ENCODE measurements around the gene MSMO1.

The MSMO1 gene

DNA sequence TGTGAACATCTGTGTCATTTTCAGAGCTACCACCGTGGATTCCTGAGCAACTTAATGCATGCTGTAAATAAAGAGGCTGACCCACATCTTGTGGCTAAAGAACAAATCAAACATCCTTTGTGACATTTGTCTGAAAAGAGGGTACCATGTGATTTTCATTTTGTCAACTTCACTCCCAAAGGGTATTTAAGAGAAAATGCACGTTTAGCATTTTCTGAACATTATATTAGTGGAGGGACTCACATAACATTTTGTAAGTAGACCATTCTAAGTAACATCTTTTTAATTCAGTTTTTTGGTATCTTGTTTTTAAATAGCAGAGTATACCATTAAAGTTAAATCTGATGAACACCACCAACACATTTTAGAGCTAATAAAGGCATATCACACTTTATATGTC, 34.3 kb downstream of the MSMO1 start:
- no peak for DNase-seq

DNA sequence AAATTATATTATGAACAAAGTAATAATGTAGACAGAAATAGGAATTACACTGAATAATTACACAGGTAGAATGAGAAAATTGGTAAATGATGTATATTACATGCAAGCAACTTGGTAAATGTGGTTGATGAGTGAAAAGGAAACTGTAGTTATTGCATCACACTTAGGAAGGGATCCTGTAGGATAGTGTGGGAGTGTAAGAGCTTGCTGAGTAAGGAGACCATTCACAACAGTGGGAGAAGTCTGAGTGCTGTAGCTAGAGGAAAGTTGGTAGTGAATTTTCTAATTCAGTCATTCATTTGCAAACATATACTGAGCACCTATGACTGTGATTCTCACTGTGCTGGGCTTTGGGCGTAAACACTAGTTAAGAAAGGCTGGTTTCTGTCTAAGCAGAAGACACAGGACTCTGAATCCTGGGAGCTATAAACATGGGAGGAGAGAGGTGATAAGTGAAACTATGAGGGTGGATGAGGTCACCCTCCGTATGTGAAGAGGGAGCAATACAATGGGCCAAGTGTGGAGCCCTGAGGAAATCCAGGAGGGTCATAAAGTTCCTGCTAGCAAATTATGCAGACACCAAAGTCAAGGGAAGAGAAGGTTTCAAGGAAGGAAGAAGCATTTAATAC, 37.1 kb downstream of the MSMO1 start:
- no peak for DNase-seq

DNA sequence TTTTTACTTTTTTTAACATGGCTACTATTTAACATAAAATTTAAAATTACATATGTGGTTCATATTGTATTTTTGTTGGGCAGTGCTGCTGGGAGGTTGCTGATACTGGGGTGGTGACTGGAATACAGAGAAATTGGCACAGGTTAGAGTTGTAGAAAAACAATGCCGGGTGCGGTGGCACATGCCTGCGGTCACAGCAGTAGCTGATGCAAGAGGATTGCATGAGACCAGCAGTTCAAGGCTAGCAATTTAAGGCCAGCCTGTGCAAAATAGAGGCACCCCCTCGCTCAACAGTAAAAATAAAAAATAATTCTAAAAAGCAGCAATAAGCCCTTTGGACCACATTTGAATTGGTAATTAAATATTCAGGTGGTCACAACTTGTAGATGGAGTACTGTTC, 39.6 kb downstream of the MSMO1 start:
- DNase-seq, result no peak

DNA sequence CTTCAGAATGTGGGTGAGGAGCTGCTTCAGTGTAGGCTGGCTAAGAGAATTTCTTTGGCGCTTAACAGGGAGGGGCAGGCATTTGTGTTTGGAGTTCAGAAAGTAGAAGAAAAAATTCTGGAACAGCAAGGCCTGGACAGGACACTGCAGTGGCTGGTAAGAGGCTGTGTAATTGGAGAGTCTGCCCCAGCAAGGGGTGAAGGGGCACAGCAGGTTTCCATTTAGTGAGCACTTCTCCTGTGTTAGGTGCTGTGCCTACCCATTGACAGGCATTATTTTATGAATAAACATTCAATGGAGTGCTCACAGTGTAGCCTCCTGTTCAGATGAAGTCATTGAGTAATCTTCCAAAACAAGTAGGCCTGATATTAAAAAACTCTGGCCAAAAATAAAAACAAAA, 40.6 kb downstream of the MSMO1 start:
- DNase-seq, result no peak

DNA sequence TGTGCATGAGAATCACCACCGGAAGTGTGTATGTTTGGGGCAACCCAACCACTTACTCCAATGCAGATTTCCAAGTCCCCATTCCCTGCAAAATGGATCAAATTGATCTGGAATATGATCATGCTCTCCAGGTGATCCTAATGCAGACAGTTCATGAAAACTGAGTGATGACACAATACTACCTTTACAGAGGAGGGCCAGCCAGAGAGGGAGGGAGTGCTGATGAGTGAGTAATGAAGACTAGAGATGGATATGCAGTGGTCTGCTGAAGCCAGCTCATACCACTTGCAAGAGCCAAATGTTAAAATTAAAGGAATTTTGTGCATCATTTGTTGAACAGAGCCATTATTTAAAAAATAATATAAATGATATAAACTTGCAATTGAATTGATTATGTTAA, 41.1 kb downstream of the MSMO1 start:
- DNase-seq, result no peak

DNA sequence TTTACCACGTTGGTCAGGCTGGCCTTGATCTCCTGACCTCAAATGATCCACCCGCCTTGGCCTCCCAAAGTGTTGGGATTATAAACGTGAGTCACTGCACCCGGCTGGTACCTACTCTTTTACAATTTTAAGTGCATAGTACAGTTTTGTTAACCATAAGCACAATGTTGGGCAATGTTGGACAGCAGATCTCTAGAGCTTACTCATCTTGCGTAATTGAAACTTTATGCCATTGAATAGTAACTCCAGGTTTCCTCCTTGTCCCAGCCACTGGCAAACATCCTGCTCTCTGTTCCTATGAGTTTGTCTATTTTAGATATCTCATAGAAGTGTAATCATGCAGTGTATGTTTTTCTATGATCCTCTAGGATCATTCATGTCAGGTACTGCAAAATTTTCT, 42.1 kb downstream of the MSMO1 start:
- DNase-seq, result no peak

DNA sequence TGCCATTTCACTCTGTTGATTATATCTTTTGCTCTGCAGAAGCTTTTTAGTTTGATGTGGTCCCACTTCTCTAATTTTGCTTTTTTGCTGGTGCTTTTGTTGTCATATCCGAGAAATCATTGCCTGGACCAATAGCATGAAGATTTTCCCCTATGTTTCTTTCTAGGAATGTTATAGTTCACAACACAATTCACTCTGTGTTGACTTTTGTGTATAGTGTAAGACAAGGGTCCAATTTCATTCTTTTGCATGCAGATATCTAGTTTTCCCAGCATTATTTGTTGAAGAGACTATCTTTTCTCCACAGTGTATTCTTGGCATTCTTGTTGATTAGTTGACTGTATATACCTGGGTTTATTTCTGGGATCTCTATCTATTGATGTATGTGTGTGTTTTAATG, 43.1 kb downstream of the MSMO1 start:
- no peak for DNase-seq

DNA sequence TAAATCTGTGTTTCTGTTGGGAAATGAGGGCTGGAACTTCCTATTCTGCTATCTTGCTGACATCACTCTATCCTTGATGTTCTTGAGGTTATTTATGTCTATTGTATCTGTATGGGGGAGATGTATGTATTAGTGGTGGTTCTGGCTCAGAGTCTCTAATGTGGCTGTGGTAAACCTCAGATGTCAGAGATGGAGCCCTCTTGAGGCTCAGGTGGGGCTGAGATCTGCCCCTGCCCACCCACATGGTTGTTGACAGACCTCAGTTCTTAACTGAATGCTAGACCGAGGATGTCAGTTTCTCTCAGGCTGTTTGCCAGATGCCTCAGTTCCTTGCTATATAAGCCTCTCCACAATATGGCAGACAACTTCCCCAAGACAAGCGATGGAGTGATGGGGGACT, 48.0 kb downstream of the MSMO1 start:
- no peak for DNase-seq

DNA sequence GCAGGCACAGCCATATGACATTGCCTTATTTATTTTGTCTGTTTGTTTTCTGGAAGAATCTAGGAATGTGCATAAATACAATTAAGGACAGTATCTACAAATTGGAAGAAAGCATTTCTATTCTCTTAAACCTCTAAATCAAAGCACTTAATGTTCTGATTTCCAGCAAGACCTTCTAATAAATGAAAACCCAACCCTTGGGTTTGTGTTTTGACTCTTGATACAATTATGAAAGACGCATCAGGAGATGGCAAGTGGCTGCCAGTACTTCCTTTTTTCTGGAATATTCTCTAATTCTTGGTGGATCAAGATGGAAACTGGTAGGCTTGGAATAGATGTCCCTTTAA, 50.9 kb downstream of the MSMO1 start:
- DNase-seq, result no peak

DNA sequence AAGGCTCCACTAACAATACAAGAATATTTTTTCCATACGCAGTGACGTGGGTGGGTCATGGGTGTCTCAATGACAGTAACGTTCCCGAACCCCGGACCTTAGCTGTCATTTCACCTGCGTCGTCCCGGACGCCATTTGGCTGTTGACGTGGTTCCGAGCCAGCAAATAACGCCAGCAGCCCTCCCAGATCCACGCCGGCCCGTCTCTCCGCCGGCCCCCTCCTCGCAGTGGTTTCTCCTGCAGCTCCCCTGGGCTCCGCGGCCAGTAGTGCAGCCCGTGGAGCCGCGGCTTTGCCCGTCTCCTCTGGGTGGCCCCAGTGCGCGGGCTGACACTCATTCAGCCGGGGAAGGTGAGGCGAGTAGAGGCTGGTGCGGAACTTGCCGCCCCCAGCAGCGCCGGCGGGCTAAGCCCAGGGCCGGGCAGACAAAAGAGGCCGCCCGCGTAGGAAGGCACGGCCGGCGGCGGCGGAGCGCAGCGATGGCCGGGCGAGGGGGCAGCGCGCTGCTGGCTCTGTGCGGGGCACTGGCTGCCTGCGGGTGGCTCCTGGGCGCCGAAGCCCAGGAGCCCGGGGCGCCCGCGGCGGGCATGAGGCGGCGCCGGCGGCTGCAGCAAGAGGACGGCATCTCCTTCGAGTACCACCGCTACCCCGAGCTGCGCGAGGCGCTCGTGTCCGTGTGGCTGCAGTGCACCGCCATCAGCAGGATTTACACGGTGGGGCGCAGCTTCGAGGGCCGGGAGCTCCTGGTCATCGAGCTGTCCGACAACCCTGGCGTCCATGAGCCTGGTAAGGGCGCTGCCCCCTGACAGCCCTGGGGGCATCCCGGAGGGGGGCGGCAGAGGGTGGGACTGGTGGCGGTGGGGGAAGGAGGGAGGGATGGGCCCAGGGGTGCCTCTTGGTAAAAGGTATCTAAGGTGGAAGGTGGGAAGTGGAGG, 51.5 kb downstream of the MSMO1 start, which contains the start of gene CPE:
Gene CPE (plus strand): TSS at position 264 of the 933 bp plus-strand sequence. CDS start 214 bp downstream, at position 478.
- DNase-seq, result peak; percentile 62

DNA sequence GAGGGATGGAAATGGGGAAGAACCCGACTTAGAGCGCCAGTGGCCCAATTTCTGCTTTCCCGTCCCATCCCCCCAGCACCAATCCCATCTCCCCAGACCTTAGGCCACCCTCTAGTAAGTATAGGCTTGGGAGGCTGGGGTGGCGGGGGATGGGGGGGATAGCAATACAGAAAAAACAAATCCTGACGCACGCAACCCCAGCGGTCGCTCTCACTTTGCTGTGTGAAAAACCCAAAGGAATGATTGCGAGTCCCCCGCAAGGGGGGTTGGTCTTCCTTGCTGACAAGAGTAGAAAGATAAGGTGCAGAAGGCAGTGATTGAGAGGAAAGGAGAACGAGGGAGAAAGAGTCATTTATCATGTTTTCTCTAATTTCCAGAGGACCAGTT, 52.2 kb downstream of the MSMO1 start:
- no peak for DNase-seq

DNA sequence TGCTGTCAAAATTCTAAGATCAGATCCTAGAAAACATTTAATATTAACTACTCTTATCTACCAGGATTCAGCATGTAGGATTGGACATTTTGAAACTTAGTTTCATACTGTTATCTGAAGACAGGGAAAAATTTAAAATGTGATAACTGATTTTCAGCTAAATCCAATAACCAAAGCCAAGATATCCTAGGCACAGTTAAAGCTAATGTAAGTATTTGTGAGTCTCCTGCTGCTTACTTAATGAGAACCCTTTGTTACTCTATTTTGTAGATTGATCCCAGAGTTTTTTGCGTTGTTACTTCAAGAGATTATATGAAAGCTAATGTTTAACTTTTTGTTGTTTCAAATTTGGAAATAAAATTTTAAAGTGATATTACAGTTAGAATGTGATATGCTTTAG, 53.3 kb downstream of the MSMO1 start:
- DNase-seq, result no peak

DNA sequence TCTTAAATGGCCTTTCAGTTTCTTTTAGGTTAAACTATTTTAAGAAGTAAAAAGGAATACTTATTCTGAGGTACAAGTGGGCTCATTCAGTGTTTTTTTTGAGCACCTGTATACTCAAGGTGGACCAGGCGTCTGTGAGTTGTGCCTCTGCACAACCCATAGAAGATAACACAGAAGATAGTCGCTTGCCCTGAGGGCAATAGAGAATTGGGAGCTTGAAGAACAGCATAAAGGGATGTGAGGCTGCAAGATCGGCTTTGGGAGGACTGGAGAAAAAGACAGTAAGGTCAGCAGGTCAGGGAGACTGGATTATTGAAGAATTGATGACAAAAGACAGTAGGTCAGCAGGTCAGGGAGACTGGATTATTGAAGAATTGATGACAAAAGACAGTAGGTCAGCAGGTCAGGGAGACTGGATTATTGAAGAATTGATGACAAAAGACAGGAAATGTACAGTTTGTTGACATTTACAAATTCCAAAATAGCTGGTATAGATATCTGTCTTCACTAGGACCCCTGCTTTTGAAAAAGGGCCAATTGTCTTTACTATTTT, 54.4 kb downstream of the MSMO1 start:
- DNase-seq, result no peak

DNA sequence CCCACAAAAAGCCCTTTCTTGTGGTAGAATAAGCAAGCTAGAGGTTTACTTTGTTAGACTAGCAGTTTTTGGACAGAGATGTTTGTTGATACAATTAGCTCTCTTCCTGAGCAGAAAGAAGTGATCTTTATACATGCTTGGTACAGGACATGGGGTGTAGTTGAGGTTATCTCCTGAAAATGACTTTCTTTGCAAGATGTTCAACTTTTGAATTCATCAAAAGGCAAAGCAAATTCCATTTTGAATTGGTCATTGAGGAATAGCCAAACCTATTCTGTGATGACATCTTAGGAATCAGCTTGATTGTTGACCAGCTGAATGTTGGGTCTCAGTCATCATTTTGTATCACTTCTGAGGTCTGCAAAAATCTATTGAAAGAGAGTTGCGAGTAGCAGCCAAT, 55.2 kb downstream of the MSMO1 start:
- DNase-seq, result no peak

DNA sequence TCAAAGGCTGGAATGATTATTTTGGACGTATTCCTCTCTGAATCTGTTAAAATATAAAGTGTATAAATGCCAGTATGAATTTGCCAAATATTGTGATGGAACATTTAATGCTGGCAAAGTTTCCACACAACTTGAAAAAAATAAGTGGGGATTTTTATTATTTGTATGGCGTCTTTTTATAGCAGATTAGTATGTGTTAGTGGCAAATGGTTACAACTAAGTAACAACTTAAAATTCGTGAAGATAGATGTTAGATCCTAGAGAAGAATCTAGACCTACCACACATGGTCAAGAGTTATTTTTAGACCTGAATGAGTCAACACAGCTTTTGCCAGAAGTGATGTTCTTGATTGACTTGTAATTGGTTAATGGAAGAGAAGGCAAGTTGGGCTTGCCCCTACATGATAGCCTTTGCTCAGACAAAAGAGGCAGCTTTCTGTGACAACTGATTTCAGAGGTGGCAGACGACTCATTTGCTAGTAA, 56.2 kb downstream of the MSMO1 start:
- no peak for DNase-seq

DNA sequence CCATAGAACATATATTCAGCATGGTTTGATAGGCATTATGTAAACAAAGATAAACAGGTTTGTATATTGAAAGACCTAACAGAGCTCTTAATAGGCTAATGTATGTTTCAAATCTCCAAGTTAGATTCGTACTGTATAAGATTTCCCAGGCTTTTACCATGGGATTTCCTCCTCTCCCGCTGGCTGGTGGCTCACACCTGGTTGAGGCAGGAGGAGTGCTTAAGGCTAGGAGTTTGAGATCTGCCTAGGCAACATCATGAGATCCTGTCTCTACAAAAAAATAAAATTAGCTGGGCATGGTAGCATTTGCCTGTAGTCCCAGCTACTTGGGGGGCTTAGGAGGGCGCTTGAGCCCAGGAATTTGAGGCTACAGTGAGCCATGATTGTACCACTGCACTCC, 56.7 kb downstream of the MSMO1 start:
- no peak for DNase-seq

DNA sequence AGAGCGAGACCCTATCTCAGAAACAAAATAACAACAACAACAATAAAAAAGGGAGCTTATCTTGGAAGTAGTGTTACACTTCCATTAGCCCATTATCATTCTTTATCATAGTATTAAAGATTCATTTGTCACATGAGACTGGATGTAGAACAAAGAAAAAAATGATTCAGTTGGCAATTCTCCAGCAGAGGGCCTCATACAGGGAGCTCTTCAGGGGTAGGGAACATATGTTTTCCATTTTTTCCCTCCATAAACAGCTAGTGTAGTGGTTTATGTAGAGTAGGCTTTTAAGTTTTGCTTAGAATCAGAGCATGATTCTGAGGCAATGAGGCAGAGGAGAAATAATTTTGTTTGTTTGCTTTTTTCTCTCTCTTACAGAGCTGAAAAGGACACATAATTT, 57.1 kb downstream of the MSMO1 start:
- DNase-seq, result no peak

DNA sequence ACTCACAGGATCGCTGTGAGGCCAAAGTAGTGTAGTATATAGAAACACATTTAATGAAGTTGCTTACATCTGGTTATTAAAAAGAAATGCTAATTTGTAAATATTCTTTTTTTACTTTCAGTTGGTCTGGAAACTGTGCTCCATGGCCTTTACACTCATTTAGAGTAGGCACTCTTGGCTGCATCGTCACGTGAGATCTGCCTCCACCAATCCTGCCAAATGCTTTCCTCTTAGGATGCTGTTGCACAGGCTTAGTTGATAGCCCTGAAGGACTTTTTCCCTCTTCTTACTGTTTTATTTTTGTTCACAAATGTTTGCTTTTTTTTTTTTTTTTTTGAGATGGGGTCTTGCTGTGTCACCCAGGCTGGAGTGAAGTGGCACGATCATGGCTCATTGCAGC, 57.7 kb downstream of the MSMO1 start:
- no peak for DNase-seq

DNA sequence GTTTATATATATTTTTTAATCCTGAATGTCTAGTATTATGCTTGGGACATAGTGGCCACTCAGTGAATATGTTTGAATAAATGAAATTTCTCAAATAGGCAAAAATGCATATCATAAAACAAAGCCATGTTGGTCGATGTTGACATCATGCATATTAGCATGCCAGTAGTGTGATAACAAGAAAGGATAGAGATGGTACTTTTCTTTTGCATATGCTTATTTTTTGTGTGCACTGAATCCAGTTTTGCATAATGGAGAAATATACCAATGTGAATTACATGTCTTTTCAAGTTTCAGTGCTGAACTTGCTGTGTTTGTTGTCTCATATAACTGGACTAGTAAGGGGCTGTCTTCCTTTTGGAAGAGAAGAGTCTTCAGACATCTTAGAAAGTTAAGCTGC, 58.9 kb downstream of the MSMO1 start:
- DNase-seq, result no peak

DNA sequence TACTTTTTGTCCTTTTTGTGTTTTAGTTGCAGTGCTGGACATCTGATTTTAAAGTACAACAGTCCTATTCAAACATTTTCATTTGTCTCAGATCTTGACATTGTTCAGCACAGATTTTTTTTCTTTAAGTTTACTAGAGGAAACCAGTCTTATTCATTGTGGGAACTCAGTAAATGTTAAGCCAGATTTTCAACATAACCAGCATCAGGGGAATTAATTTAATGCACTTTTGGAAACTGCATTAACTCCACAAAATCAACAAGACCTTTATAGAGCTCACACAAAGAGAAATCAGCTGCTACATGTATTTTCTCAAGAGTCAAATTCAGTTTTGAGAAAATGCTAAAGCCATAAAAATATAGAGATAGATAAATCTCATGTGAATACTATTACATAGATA, 61.3 kb downstream of the MSMO1 start:
- DNase-seq, result no peak
